Subcutaneous adipose tissue (tissue), 4 donors: Measurements from ENCODE around the gene MIEF1. TPM values are rescaled to one million over a fixed set of nuclear protein-coding genes. Genes with fewer than 3 reads are reported as not detected.

ENCODE experiments used
- CTCF ChIP-seq: fragments of 450-650 bp; IDR thresholded peaks from one replicate; pipeline ENCODE4 v1.5.1; 2016; ENCODE audit warnings: low read depth, mild to moderate bottlenecking, control low read depth, antibody characterized with exemption, moderate library complexity
- total RNA-seq, 4 donors: library from RNA; depleted of rRNA; stranded (reverse); fragments of >200 nt; gene quantifications; one replicate each; pipeline ENCODE4 v1.1.0, GENCODE V29; 2016

MIEF1 gene
- total RNA-seq, 4 donors from 2014 or later: 18.9 to 31.8 (median 22.0) TPM

GRCh38 chr22:39562839-39563489 is 60.9 kb downstream of the MIEF1 start:
- TF ChIP-seq CTCF: no peak

GRCh38 chr22:39563571-39564428 is 61.7 kb downstream of the MIEF1 start:
- TF ChIP-seq CTCF: no peak

- TF ChIP-seq CTCF: no peak
Measured at GRCh38 chr22:39565414-39565944, 63.4 kb downstream of the MIEF1 start.

- TF ChIP-seq CTCF: no peak
Measured at GRCh38 chr22:39567135-39567946, 65.3 kb downstream of the MIEF1 start.

Other genes with a start within 250 kb of the MIEF1 start
- gene RPL3, start 182.7 kb upstream of the MIEF1 start, total RNA-seq: 1,000 to 10,000 TPM; 1,287 to 1,894 (median 1,495) TPM
- 10 to 100 TPM in 1 of 4 donors, 1 to 10 TPM in 3; 2.6 to 15.3 (median 3.7) TPM for gene SYNGR1, start 152.3 kb upstream of the MIEF1 start, total RNA-seq
- gene TAB1, start 102.5 kb upstream of the MIEF1 start, total RNA-seq: 10 to 100 TPM; 11.7 to 28.6 (median 16.0) TPM
- gene MGAT3, start 45.3 kb upstream of the MIEF1 start, total RNA-seq: 10 to 100 TPM in 2 of 4 donors, 1 to 10 TPM in 2; 6.5 to 13.4 (median 10.5) TPM
- 100 to 1,000 TPM; 333 to 430 (median 399) TPM for gene ATF4, start 18.3 kb downstream of the MIEF1 start, total RNA-seq
- gene RPS19BP1, start 30.5 kb downstream of the MIEF1 start, total RNA-seq: 100 to 1,000 TPM; 107 to 229 (median 159) TPM
- under 1 TPM; 0.16 to 0.57 (median 0.20) TPM for gene CACNA1I, start 68.5 kb downstream of the MIEF1 start, total RNA-seq